ENCODE results near the gene KCNJ15. TPM values are rescaled to one million over a fixed set of nuclear protein-coding genes. Genes with fewer than 3 reads are reported as not detected.
A peak's percentile ranks its signal among the peaks of the same experiment; 100 is the strongest.

Gene KCNJ15
- total RNA-seq, 1 experiment from 2014 or later, result not detected

- H3K9me3 ChIP-seq, result peaks cover 51% of the 10 kb centered on the region
- DNase-seq, result no peak
- TF ChIP-seq, protein P1, sequence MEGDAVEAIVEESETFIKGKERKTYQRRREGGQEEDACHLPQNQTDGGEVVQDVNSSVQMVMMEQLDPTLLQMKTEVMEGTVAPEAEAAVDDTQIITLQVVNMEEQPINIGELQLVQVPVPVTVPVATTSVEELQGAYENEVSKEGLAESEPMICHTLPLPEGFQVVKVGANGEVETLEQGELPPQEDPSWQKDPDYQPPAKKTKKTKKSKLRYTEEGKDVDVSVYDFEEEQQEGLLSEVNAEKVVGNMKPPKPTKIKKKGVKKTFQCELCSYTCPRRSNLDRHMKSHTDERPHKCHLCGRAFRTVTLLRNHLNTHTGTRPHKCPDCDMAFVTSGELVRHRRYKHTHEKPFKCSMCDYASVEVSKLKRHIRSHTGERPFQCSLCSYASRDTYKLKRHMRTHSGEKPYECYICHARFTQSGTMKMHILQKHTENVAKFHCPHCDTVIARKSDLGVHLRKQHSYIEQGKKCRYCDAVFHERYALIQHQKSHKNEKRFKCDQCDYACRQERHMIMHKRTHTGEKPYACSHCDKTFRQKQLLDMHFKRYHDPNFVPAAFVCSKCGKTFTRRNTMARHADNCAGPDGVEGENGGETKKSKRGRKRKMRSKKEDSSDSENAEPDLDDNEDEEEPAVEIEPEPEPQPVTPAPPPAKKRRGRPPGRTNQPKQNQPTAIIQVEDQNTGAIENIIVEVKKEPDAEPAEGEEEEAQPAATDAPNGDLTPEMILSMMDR (IDR thresholded peaks at IDR 0.05; ENCODE audit: insufficient read depth in 1 of 2, low read depth in 1 of 2, low read length in 1 of 2, severe bottlenecking in 1 of 2, unreplicated experiment in 1 of 2), result no peak
- ChIA-PET CTCF (no interaction called here), POLR2A (no interaction called here)
- Mint-ChIP-seq H3K4me1 (ENCODE audit: low read depth, unreplicated experiment) (no peaks in the 10 kb centered on the region), H3K27ac (ENCODE audit: unreplicated experiment) (no peak overlapping the region), H3K36me3 (ENCODE audit: insufficient read depth, unreplicated experiment) (no peaks in the 10 kb centered on the region), H3K27me3 (ENCODE audit: insufficient read depth, unreplicated experiment) (no peaks in the 10 kb centered on the region), H3K9me3 (ENCODE audit: unreplicated experiment) (peaks cover 64% of the 10 kb centered on the region), H3K4me3 (ENCODE audit: unreplicated experiment) (no peak overlapping the region)
- no TSS peak for BruUV-seq (replicated peaks)
- H3K36me3 ChIP-seq (ENCODE audit: control insufficient read depth, insufficient read depth, low read length), result no peaks in the 10 kb centered on the region
- H3K4me1 ChIP-seq, result no peaks in the 10 kb centered on the region
- no peaks in the 10 kb centered on the region for H3K27me3 ChIP-seq (replicated peaks; ENCODE audit: control insufficient read depth, insufficient read depth, low read length)
- intact Hi-C loops (cut with micrococcal nuclease; ENCODE audit: unreplicated experiment), result no loop called here
- no peak overlapping the region for H3K4me3 ChIP-seq (ENCODE audit: low read depth, low read length)
Observed at GRCh38 chr21:38228115-38228514, 28.7 kb upstream of the KCNJ15 start.

GRCh38 chr21:38228537-38228936 lies 28.3 kb upstream of the KCNJ15 start:
- Mint-ChIP-seq H3K9me3 (ENCODE audit: unreplicated experiment) (peaks cover 64% of the 10 kb centered on the region), H3K4me1 (ENCODE audit: low read depth, unreplicated experiment) (no peaks in the 10 kb centered on the region), H3K4me3 (ENCODE audit: unreplicated experiment) (no peak overlapping the region), H3K27me3 (ENCODE audit: insufficient read depth, unreplicated experiment) (no peaks in the 10 kb centered on the region), H3K27ac (ENCODE audit: unreplicated experiment) (peak overlapping the region; percentile 35), H3K36me3 (ENCODE audit: insufficient read depth, unreplicated experiment) (no peaks in the 10 kb centered on the region)
- ChIA-PET POLR2A (no interaction called here), CTCF (no interaction called here)
- no peaks in the 10 kb centered on the region for H3K4me1 ChIP-seq
- no TSS peak for BruUV-seq (replicated peaks)
- H3K36me3 ChIP-seq (ENCODE audit: control insufficient read depth, insufficient read depth, low read length), result no peaks in the 10 kb centered on the region
- intact Hi-C loops (cut with micrococcal nuclease; ENCODE audit: unreplicated experiment), result no loop called here
- no peak overlapping the region for H3K4me3 ChIP-seq (ENCODE audit: low read depth, low read length)
- TF ChIP-seq, protein P1 (IDR thresholded peaks at IDR 0.05; ENCODE audit: insufficient read depth in 1 of 2, low read depth in 1 of 2, low read length in 1 of 2, severe bottlenecking in 1 of 2, unreplicated experiment in 1 of 2), result no peak
- DNase-seq, result no peak
- H3K27me3 ChIP-seq (replicated peaks; ENCODE audit: control insufficient read depth, insufficient read depth, low read length), result no peaks in the 10 kb centered on the region
- H3K9me3 ChIP-seq, result peaks cover 47% of the 10 kb centered on the region

DNA sequence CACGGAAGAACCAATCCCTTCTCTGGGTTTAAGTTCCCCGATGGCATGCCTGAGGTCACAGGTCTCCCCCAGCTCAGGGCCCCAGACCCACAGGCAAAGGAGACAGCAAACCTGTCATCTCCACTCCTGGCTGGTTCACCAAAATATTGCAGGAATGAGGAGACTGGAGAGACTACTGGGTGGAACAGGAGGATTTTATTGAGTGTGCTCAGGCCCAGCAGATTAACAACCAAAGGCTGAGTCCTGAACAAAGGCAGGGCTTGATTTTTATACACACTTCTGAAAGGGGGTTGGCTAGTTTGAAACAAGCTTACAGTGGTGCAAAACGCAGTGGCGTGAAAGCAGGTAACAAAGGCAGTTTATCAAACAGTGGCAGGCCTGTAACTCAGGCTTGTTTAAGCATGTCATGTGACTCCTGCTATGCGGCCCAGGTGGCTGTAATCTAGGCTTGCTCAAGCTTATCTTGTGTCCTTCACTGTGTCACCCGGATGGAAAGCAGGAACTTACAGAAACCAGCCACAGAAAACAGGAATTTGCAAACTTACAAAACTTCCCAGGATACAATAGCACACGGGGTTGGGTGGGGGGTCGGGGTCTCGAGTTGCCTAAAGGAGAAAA lies 27.4 kb upstream of the KCNJ15 start:
- Mint-ChIP-seq H3K9me3 (ENCODE audit: unreplicated experiment) (peaks cover 64% of the 10 kb centered on the region), H3K27me3 (ENCODE audit: insufficient read depth, unreplicated experiment) (no peaks in the 10 kb centered on the region), H3K27ac (ENCODE audit: unreplicated experiment) (peak overlapping the region; percentile 35), H3K36me3 (ENCODE audit: insufficient read depth, unreplicated experiment) (no peaks in the 10 kb centered on the region), H3K4me1 (ENCODE audit: low read depth, unreplicated experiment) (no peaks in the 10 kb centered on the region), H3K4me3 (ENCODE audit: unreplicated experiment) (no peak overlapping the region)
- TF ChIP-seq, protein P1 (IDR thresholded peaks at IDR 0.05; ENCODE audit: insufficient read depth in 1 of 2, low read depth in 1 of 2, low read length in 1 of 2, severe bottlenecking in 1 of 2, unreplicated experiment in 1 of 2), result no peak
- no TSS peak for BruUV-seq (replicated peaks)
- CTCF ChIA-PET, result no interaction called here
- intact Hi-C loops (cut with micrococcal nuclease; ENCODE audit: unreplicated experiment), result no loop called here
- no peak overlapping the region for H3K4me3 ChIP-seq (ENCODE audit: low read depth, low read length)
- peak in 1 of 2 experiments; percentile 11 for DNase-seq
- H3K27me3 ChIP-seq (replicated peaks; ENCODE audit: control insufficient read depth, insufficient read depth, low read length), result no peaks in the 10 kb centered on the region
- H3K9me3 ChIP-seq, result peaks cover 40% of the 10 kb centered on the region
- no peaks in the 10 kb centered on the region for H3K4me1 ChIP-seq
- H3K36me3 ChIP-seq (ENCODE audit: control insufficient read depth, insufficient read depth, low read length), result no peaks in the 10 kb centered on the region
- POLR2A ChIA-PET, result no interaction called here
